IMR-90 (cell line): ENCODE data around the gene ATP8B3. TPM values are rescaled to one million over a fixed set of nuclear protein-coding genes. Genes with fewer than 3 reads are reported as not detected.
A peak's percentile ranks its signal among the peaks of the same experiment; 100 is the strongest.

ENCODE experiments used
- ATAC-seq: fragments of 200-7000 bp; cut with Tn5 transposase; 2 replicates; pipeline ENCODE4 v1.9.1; 2020; ENCODE audit warnings: low read depth, mild to moderate bottlenecking, moderate library complexity
- BruUV-seq: library from RNA; stranded (reverse); fragments of 400-500 nt; replicated peaks from 2 replicates; lab custom pipeline; 2021; lab: Mats Ljungman, UMichigan
- CTCF ChIA-PET: fragments of 300-600 bp; formaldehyde crosslinking; extraction: SDS; loops from one replicate; lab custom pipeline; 2021; ENCODE audit warnings: antibody characterized with exemption; lab: Yijun Ruan, JAX
- POLR2A ChIA-PET: fragments of 300-600 bp; sonication (Branson Sonifier 250); formaldehyde crosslinking; loops from one replicate; lab custom pipeline; 2022; ENCODE audit warnings: antibody characterized with exemption; ENCODE audit not compliant: unreplicated experiment; lab: Charles Lee
- DNase-seq: peaks from one replicate; pipeline ENCODE4 v3.0.0; 2013
- H2AFZ ChIP-seq: replicated peaks from 2 replicates; pipeline ENCODE3; 2013; ENCODE audit warnings: low read length, mild to moderate bottlenecking; ENCODE audit not compliant: poor library complexity
- H2AK5ac ChIP-seq: 2 replicates; pipeline ENCODE4 v1.6.1; 2013; ENCODE audit warnings: low read depth, low read length, inconsistent platforms
- H2AK9ac ChIP-seq: replicated peaks from 2 replicates; pipeline ENCODE3; 2013; ENCODE audit warnings: mild to moderate bottlenecking, low read depth, low read length, moderate library complexity; ENCODE audit not compliant: poor library complexity
- H2BK120ac ChIP-seq: 2 replicates; pipeline ENCODE4 v1.6.1; 2013; ENCODE audit warnings: low read depth, low read length, inconsistent platforms
- H2BK15ac ChIP-seq: 3 replicates; pipeline ENCODE4 v1.6.1; 2013; ENCODE audit warnings: low read depth, low read length, inconsistent platforms
- H2BK20ac ChIP-seq: 2 replicates; pipeline ENCODE4 v1.6.1; 2013; ENCODE audit warnings: low read depth, mild to moderate bottlenecking, inconsistent platforms, low read length, moderate library complexity
- H2BK5ac ChIP-seq: 2 replicates; pipeline ENCODE4 v1.6.1; 2013; ENCODE audit warnings: mild to moderate bottlenecking, low read depth, low read length, inconsistent platforms; ENCODE audit not compliant: poor library complexity, severe bottlenecking
- H3K14ac ChIP-seq: replicated peaks from 2 replicates; pipeline ENCODE4 v1.6.1; 2013; ENCODE audit warnings: low read depth, low read length, inconsistent platforms
- H3K18ac ChIP-seq: 2 replicates; pipeline ENCODE4 v1.6.1; 2013; ENCODE audit warnings: low read depth, low read length, control low read depth
- H3K23ac ChIP-seq: 2 replicates; pipeline ENCODE4 v1.6.1; 2013; ENCODE audit warnings: low read depth, low read length, inconsistent platforms
- H3K27ac ChIP-seq: 2 replicates; pipeline ENCODE4 v1.5.1; 2013; ENCODE audit warnings: mild to moderate bottlenecking, control low read depth, low read length; ENCODE audit not compliant: insufficient read depth
- H3K27me3 ChIP-seq: 2 replicates; pipeline ENCODE4 v1.6.1; 2013; ENCODE audit warnings: low read length; ENCODE audit not compliant: control insufficient read depth, insufficient read depth
- H3K36me3 ChIP-seq: 2 replicates; pipeline ENCODE4 v1.6.1; 2013; ENCODE audit warnings: low read length, mixed read lengths; ENCODE audit not compliant: control insufficient read depth, insufficient read depth
- H3K4ac ChIP-seq: 2 replicates; pipeline ENCODE4 v1.6.1; 2013; ENCODE audit warnings: low read depth, low read length, inconsistent platforms
- H3K4me1 ChIP-seq: 2 replicates; pipeline ENCODE4 v1.6.1; 2013; ENCODE audit warnings: low read length, mixed read lengths; ENCODE audit not compliant: control insufficient read depth, insufficient read depth
- H3K4me2 ChIP-seq: 2 replicates; pipeline ENCODE4 v1.6.1; 2013; ENCODE audit warnings: low read depth, mild to moderate bottlenecking, control low read depth, low read length, moderate library complexity
- H3K4me3 ChIP-seq: 2 replicates; pipeline ENCODE4 v1.5.1; 2013; ENCODE audit warnings: low read depth, mild to moderate bottlenecking, control low read depth, low read length, moderate library complexity; ENCODE audit not compliant: insufficient read depth
- H3K56ac ChIP-seq: 2 replicates; pipeline ENCODE4 v1.6.1; 2013; ENCODE audit warnings: low read length, inconsistent platforms; ENCODE audit not compliant: insufficient read depth; ENCODE audit errors: extremely low read depth
- H3K79me1 ChIP-seq, 2 experiments: 2 replicates each; pipeline ENCODE4 v1.6.1; 2013; ENCODE audit warnings: low read length in 2 of 2, inconsistent platforms in 1 of 2, low read depth in 1 of 2
- H3K9ac ChIP-seq: 2 replicates; pipeline ENCODE4 v1.6.1; 2013; ENCODE audit warnings: low read depth, low read length, control low read depth
- H3K9me1 ChIP-seq: 2 replicates; pipeline ENCODE4 v1.6.1; 2013; ENCODE audit warnings: low read length, inconsistent platforms; ENCODE audit not compliant: insufficient read depth
- H3K9me3 ChIP-seq: 2 replicates; pipeline ENCODE4 v1.6.1; 2013; ENCODE audit warnings: low read length; ENCODE audit not compliant: control insufficient read depth, insufficient read depth
- H4K20me1 ChIP-seq: 2 replicates; pipeline ENCODE4 v1.6.1; 2013; ENCODE audit warnings: low read length, inconsistent platforms; ENCODE audit not compliant: insufficient read depth
- H4K5ac ChIP-seq: 2 replicates; pipeline ENCODE4 v1.6.1; 2013; ENCODE audit warnings: mild to moderate bottlenecking, low read depth, low read length, control low read depth
- H4K8ac ChIP-seq, 2 experiments: 2 replicates each; pipeline ENCODE4 v1.6.1; 2013; ENCODE audit warnings: low read depth in 2 of 2, low read length in 2 of 2, control low read depth in 1 of 2, inconsistent platforms in 1 of 2
- H4K91ac ChIP-seq: 2 replicates; pipeline ENCODE4 v1.6.1; 2013; ENCODE audit warnings: low read depth, low read length, inconsistent platforms; ENCODE audit not compliant: insufficient read depth
- CHD1 ChIP-seq: IDR thresholded peaks from 2 replicates; pipeline ENCODE4 v1.6.1; 2012; ENCODE audit warnings: low read depth, low read length, improper control_type of control experiment
- FOS ChIP-seq: fragments of 150-350 bp; IDR thresholded peaks from 2 replicates; pipeline ENCODE4 v1.6.1; 2016; ENCODE audit warnings: low read depth, low read length
- MXI1 ChIP-seq: IDR thresholded peaks from 2 replicates; pipeline ENCODE4 v1.6.1; 2012; ENCODE audit warnings: low read depth, mild to moderate bottlenecking, low read length, moderate library complexity, borderline replicate concordance
- NFE2L2 ChIP-seq: fragments of 150-350 bp; IDR thresholded peaks from 2 replicates; pipeline ENCODE4 v1.6.1; 2016; ENCODE audit warnings: low read depth, mild to moderate bottlenecking, low read length
- RAD21 ChIP-seq: IDR thresholded peaks from 2 replicates; pipeline ENCODE4 v1.6.1; 2012; ENCODE audit warnings: low read length, improper control_type of control experiment
- RCOR1 ChIP-seq: IDR thresholded peaks from 2 replicates; pipeline ENCODE4 v1.6.1; 2012; ENCODE audit warnings: mild to moderate bottlenecking, low read length, improper control_type of control experiment; ENCODE audit not compliant: insufficient replicate concordance
- RFX5 ChIP-seq: IDR thresholded peaks from 2 replicates; pipeline ENCODE4 v1.8.0; 2012; ENCODE audit warnings: low read depth, mild to moderate bottlenecking, low read length, moderate library complexity
- SMC3 ChIP-seq: fragments of 150-350 bp; IDR thresholded peaks from 2 replicates; pipeline ENCODE4 v1.6.1; 2016; ENCODE audit warnings: low read depth, mild to moderate bottlenecking, antibody characterized with exemption, low read length, moderate library complexity
- USF2 ChIP-seq: fragments of 150-350 bp; IDR thresholded peaks from 2 replicates; pipeline ENCODE4 v1.6.1; 2017; ENCODE audit warnings: mild to moderate bottlenecking, antibody characterized with exemption, low read length, low read depth
- WGBS, 2 experiments: methylation state at CpG; one replicate each; pipeline versions ENCODE4 v1.1.5 to v1.1.7; 2013; ENCODE audit warnings: missing lambda C conversion rate in 2 of 2; ENCODE audit not compliant: insufficient read length in 1 of 2; ENCODE audit errors: extremely low coverage in 2 of 2; 5-methylcytosine and 5-hydroxymethylcytosine counted together
- dilution Hi-C: fragments of 300-500 bp; cut with HindIII; formaldehyde crosslinking; loops from one replicate; pipeline ENCODE4 v1.14.3; 2018; ENCODE audit warnings: low sequenced_read_pairs; ENCODE audit not compliant: unreplicated experiment
- in situ Hi-C: fragments of 300-500 bp; cut with MboI; formaldehyde crosslinking; loops from 3 replicates; pipeline ENCODE4 v1.14.3; 2019; ENCODE audit warnings: low sequenced_read_pairs, inconsistent platforms, mixed read lengths
- intact Hi-C: fragments of 100-400 bp; cut with micrococcal nuclease; formaldehyde crosslinking; loops from 2 replicates; pipeline ENCODE4 v1.10.0; 2022
- polyA plus RNA-seq, 3 experiments: library from polyadenylated mRNA; depleted of rRNA; stranded (reverse); fragments of >200 nt; gene quantifications; 2 replicates each; pipeline ENCODE4 v1.2.3, GENCODE V29; 2012; ENCODE audit warnings: low replicate concordance in 1 of 3
- total RNA-seq: library from RNA; depleted of rRNA; stranded (reverse); fragments of >200 nt; gene quantifications from 2 replicates; pipeline ENCODE4 v1.2.3, GENCODE V29; 2012

ATP8B3 gene
- total and polyA plus RNA-seq, 2 of the 4 experiments (the other 2 are of a cell fraction) = 1.6 to 8.1 TPM

GRCh38 chr19:1847348-1847683, 35.2 kb upstream of the ATP8B3 start:
- Histone ChIP-seq H2AK5ac (peak overlapping the region; percentile 70; the same call in 1 of the 2 replicates), H3K56ac (no peak overlapping the region), H2AK9ac (peak overlapping the region; percentile 95), H2AFZ (peak overlapping the region; percentile 98), H3K4ac (peak overlapping the region; percentile 48; the same call in 1 of the 2 replicates), H3K4me2 (peak overlapping the region; percentile 98), H3K27ac (peak overlapping the region; percentile 73; the same call in 1 of the 2 replicates), H3K9me1 (no peaks in the 10 kb centered on the region), H4K20me1 (peaks cover 64% of the 10 kb centered on the region), H3K79me1 (peaks cover 8 to 69% of the 10 kb centered on the region in 2 experiments; a peak in 3 of 4 replicates), H3K9me3 (no peaks in the 10 kb centered on the region), H2BK15ac (no peak overlapping the region), H2BK120ac (no peak overlapping the region), H4K91ac (no peak overlapping the region; the same call in 1 of the 2 replicates), H4K8ac (peak overlapping the region in 1 of 2 experiments; percentile 93; a peak in 1 of 4 replicates), H4K5ac (no peak overlapping the region), H3K9ac (peak overlapping the region; percentile 91), H3K23ac (peak overlapping the region; percentile 67; the same call in 1 of the 2 replicates), H3K27me3 (no peaks in the 10 kb centered on the region), H3K36me3 (peaks cover 3% of the 10 kb centered on the region; the same call in 1 of the 2 replicates), H3K4me3 (peak overlapping the region; percentile 100), H3K14ac (peak overlapping the region; percentile 27; the same call in 1 of the 2 replicates), H2BK20ac (no peak overlapping the region), H2BK5ac (no peak overlapping the region), H3K18ac (no peak overlapping the region), H3K4me1 (peaks cover 10% of the 10 kb centered on the region)
- in situ Hi-C loops = no loop called here
- no TSS peak for BruUV-seq
- dilution Hi-C loops = no loop called here
- intact Hi-C loops = no loop called here
- no peak for TF ChIP-seq RFX5
- no peak for TF ChIP-seq RCOR1
- no peak for TF ChIP-seq MXI1
- no peak for TF ChIP-seq FOS
- no peak for TF ChIP-seq CHD1
- no peak for TF ChIP-seq NFE2L2
- TF ChIP-seq SMC3 = no peak
- TF ChIP-seq USF2 = no peak
- TF ChIP-seq RAD21 = no peak
- POLR2A ChIA-PET = no interaction called here
- WGBS, 2 experiments = 18% methylated on average over 6 of the region's 12 CpGs; no CpG with 5 or more reads in 1 of the 2 experiments
- no peak for DNase-seq
- CTCF ChIA-PET = no interaction called here
- ATAC-seq = no peak
